Panc1 (cell line): ENCODE measurements around the gene ANKRD65. TPM values are rescaled to one million over a fixed set of nuclear protein-coding genes. Genes with fewer than 3 reads are reported as not detected.

Experiments used
- ATAC-seq: fragments of 200-7000 bp; cut with Tn5 transposase; 2 replicates; pipeline ENCODE4 v1.9.1; 2020; ENCODE audit warnings: mild to moderate bottlenecking, moderate library complexity
- BruUV-seq: library from RNA; stranded (reverse); fragments of 400-500 nt; replicated peaks from 2 replicates; lab custom pipeline; 2021; lab: Mats Ljungman, UMichigan
- CTCF ChIA-PET: fragments of 300-600 bp; sonication (Branson Sonifier 250); formaldehyde crosslinking; loops from one replicate; lab custom pipeline; 2022; ENCODE audit warnings: antibody characterized with exemption; lab: Charles Lee
- POLR2A ChIA-PET: fragments of 300-600 bp; sonication (Branson Sonifier 250); formaldehyde crosslinking; loops from one replicate; lab custom pipeline; 2022; ENCODE audit warnings: antibody characterized with exemption; lab: Charles Lee
- DNase-seq: peaks from one replicate; pipeline ENCODE4 v3.0.0-alpha.2; 2010; ENCODE audit warnings: low read depth, low spot score
- H3K27ac ChIP-seq: 2 replicates; pipeline ENCODE4 v1.5.1; 2011; ENCODE audit warnings: mild to moderate bottlenecking, low read length, inconsistent platforms
- H3K27me3 ChIP-seq: fragments of 200-500 bp; sonication (Bioruptor generic); 2 replicates; pipeline ENCODE4 v1.6.0; 2014; ENCODE audit warnings: low read length, inconsistent platforms; ENCODE audit not compliant: control insufficient read depth, insufficient read depth
- H3K36me3 ChIP-seq: fragments of 200-500 bp; sonication (Bioruptor generic); 2 replicates; pipeline ENCODE4 v1.5.1; 2014; ENCODE audit warnings: inconsistent platforms, mild to moderate bottlenecking, low read length, moderate library complexity; ENCODE audit not compliant: control insufficient read depth, insufficient read depth
- H3K4me1 ChIP-seq: 2 replicates; pipeline ENCODE4 v1.5.1; 2011; ENCODE audit warnings: inconsistent platforms, mild to moderate bottlenecking, low read length, moderate library complexity; ENCODE audit not compliant: control insufficient read depth, insufficient read depth
- H3K4me3 ChIP-seq, 2 experiments: 2 replicates each; pipeline ENCODE4 v1.5.1; 2011 to 2012; ENCODE audit warnings: low read depth in 2 of 2, low read length in 2 of 2, mild to moderate bottlenecking in 2 of 2, inconsistent platforms in 1 of 2, moderate library complexity in 1 of 2
- H3K9me3 ChIP-seq: fragments of 200-500 bp; sonication (Bioruptor generic); 2 replicates; pipeline ENCODE4 v1.5.1; 2014; ENCODE audit warnings: low read depth, mild to moderate bottlenecking, inconsistent platforms, low read length, moderate library complexity; ENCODE audit not compliant: control insufficient read depth, insufficient read depth
- POLR2AphosphoS5 ChIP-seq: IDR thresholded peaks from 2 replicates; pipeline ENCODE4 v1.6.1; 2012; ENCODE audit warnings: mild to moderate bottlenecking, low read depth, low read length, moderate library complexity
- SIN3A ChIP-seq: IDR thresholded peaks from 2 replicates; pipeline ENCODE4 v1.6.1; 2012; ENCODE audit warnings: low read depth, mild to moderate bottlenecking, low read length, moderate library complexity, borderline replicate concordance; ENCODE audit not compliant: insufficient read depth
- TCF7L2 ChIP-seq: IDR thresholded peaks from 2 replicates; pipeline ENCODE4 v1.6.1; 2011; ENCODE audit warnings: mild to moderate bottlenecking, low read depth, low read length, inconsistent platforms
- in situ Hi-C: cut with HindIII; loops from 2 replicates; pipeline ENCODE4 v1.10.0; 2016; ENCODE audit warnings: low sequenced_read_pairs, low pct_unique_long_range_greater_than_20kb
- intact Hi-C: fragments of 100-400 bp; cut with micrococcal nuclease; formaldehyde crosslinking; loops from one replicate; pipeline ENCODE4 v1.10.0; 2022; ENCODE audit not compliant: unreplicated experiment
- total RNA-seq: library from RNA; stranded (reverse); gene quantifications from one replicate; pipeline ENCODE4 v1.2.1, GENCODE V29; 2021; ENCODE audit not compliant: unreplicated experiment
- TF ChIP-seq, protein P1 (sequence below), 2 experiments: IDR thresholded peaks; 2 replicates each; pipeline ENCODE4 v1.6.1; 2011 to 2012; ENCODE audit warnings: low read depth in 2 of 2, control low read depth in 1 of 2, low read length in 1 of 2, mild to moderate bottlenecking in 1 of 2, moderate library complexity in 1 of 2; ENCODE audit not compliant: insufficient read depth in 1 of 2
- TF ChIP-seq, protein P2 (sequence below): fragments of 450-650 bp; IDR thresholded peaks from 2 replicates; pipeline ENCODE4 v1.5.1; 2017; ENCODE audit warnings: mild to moderate bottlenecking

ANKRD65 gene
- total RNA-seq, 1 experiment from 2014 or later, result 1.9 TPM

DNA sequence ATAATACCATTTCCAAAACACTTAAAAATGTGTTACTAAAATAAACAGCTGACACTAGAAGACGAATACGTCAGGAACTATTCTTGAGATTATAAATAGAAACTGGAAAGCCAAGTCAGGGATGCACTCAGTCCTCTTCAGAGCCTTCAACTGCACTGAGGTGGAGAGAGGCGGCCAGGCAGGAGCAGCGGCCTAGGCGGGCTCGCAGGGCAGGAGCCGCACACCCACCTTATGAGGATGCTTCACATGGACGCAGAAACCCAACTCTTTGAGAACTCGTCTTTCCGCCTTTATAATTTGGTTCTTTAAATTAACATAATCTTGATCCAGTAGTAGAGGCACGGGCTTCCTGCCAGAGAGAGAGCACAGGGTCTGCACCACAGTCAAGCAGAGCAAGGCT, 25.9 kb downstream of the ANKRD65 start:
- TF ChIP-seq, protein P1, sequence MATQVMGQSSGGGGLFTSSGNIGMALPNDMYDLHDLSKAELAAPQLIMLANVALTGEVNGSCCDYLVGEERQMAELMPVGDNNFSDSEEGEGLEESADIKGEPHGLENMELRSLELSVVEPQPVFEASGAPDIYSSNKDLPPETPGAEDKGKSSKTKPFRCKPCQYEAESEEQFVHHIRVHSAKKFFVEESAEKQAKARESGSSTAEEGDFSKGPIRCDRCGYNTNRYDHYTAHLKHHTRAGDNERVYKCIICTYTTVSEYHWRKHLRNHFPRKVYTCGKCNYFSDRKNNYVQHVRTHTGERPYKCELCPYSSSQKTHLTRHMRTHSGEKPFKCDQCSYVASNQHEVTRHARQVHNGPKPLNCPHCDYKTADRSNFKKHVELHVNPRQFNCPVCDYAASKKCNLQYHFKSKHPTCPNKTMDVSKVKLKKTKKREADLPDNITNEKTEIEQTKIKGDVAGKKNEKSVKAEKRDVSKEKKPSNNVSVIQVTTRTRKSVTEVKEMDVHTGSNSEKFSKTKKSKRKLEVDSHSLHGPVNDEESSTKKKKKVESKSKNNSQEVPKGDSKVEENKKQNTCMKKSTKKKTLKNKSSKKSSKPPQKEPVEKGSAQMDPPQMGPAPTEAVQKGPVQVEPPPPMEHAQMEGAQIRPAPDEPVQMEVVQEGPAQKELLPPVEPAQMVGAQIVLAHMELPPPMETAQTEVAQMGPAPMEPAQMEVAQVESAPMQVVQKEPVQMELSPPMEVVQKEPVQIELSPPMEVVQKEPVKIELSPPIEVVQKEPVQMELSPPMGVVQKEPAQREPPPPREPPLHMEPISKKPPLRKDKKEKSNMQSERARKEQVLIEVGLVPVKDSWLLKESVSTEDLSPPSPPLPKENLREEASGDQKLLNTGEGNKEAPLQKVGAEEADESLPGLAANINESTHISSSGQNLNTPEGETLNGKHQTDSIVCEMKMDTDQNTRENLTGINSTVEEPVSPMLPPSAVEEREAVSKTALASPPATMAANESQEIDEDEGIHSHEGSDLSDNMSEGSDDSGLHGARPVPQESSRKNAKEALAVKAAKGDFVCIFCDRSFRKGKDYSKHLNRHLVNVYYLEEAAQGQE (IDR thresholded peaks at IDR 0.05; ENCODE audit: insufficient read depth in 1 of 2, low read depth in 2 of 2, low read length in 1 of 2), result no peak
- TF ChIP-seq SIN3A (no peak), POLR2AphosphoS5 (no peak), TCF7L2 (no peak)
- TF ChIP-seq, protein P2, sequence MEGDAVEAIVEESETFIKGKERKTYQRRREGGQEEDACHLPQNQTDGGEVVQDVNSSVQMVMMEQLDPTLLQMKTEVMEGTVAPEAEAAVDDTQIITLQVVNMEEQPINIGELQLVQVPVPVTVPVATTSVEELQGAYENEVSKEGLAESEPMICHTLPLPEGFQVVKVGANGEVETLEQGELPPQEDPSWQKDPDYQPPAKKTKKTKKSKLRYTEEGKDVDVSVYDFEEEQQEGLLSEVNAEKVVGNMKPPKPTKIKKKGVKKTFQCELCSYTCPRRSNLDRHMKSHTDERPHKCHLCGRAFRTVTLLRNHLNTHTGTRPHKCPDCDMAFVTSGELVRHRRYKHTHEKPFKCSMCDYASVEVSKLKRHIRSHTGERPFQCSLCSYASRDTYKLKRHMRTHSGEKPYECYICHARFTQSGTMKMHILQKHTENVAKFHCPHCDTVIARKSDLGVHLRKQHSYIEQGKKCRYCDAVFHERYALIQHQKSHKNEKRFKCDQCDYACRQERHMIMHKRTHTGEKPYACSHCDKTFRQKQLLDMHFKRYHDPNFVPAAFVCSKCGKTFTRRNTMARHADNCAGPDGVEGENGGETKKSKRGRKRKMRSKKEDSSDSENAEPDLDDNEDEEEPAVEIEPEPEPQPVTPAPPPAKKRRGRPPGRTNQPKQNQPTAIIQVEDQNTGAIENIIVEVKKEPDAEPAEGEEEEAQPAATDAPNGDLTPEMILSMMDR, result no peak
- TSS peak; percentile 23 for BruUV-seq
- CTCF ChIA-PET, result no interaction called here
- Histone ChIP-seq H3K4me3 (no peak overlapping the region), H3K27ac (no peak overlapping the region), H3K9me3 (no peaks in the 10 kb centered on the region), H3K36me3 (peaks cover 30% of the 10 kb centered on the region), H3K4me1 (peaks cover 10% of the 10 kb centered on the region), H3K27me3 (no peaks in the 10 kb centered on the region)
- in situ Hi-C loops, result no loop called here
- DNase-seq, result no peak
- intact Hi-C loops, result no loop called here
- POLR2A ChIA-PET, result no interaction called here
- ATAC-seq, result no peak

DNA sequence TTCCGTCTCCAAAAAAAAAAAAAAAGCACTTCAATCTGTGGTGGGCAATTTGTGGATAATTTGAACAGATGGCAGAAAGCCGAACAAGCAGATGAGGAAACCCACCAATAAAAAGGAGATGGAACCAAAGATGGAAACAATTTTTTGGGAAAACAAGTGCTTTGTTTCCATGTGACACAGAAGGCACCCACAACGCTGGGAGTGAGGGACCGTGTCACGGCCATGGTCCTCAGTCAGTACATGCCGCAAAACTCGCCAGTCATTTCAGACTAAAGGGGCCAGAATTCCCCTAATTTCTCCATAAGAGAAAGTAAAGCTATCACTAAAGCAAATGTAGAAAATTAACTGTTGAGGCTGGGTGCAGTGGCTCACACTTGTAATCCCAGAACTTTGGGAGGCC, 27.0 kb downstream of the ANKRD65 start:
- Histone ChIP-seq H3K9me3 (no peaks in the 10 kb centered on the region), H3K4me3 (no peak overlapping the region), H3K27ac (no peak overlapping the region), H3K27me3 (no peaks in the 10 kb centered on the region), H3K36me3 (peaks cover 32% of the 10 kb centered on the region), H3K4me1 (peaks cover 10% of the 10 kb centered on the region)
- TF ChIP-seq, protein P1 (IDR thresholded peaks at IDR 0.05; ENCODE audit: insufficient read depth in 1 of 2, low read depth in 2 of 2, low read length in 1 of 2), result no peak
- no peak for TF ChIP-seq SIN3A
- no peak for TF ChIP-seq TCF7L2
- TF ChIP-seq, protein P2, result no peak
- TF ChIP-seq POLR2AphosphoS5, result no peak
- no peak for DNase-seq
- ATAC-seq, result no peak
- POLR2A ChIA-PET, result interaction anchor here (0.7 kb wide), 1 partner anchor 20 kb away, joined by 4 read pairs; no protein-coding TSS in a partner anchor
- intact Hi-C loops, result no loop called here
- BruUV-seq, result no TSS peak
- CTCF ChIA-PET, result no interaction called here
- in situ Hi-C loops, result no loop called here
